ENCODE results near the gene TNIP1.
A peak's percentile ranks its signal among the peaks of the same experiment; 100 is the strongest.

TNIP1 gene

GRCh38 chr5:151022511-151023018 lies 58.3 kb downstream of the TNIP1 start:
- no peak for DNase-seq (ENCODE audit: low spot score)

GRCh38 chr5:151021746-151022145 lies 59.1 kb downstream of the TNIP1 start:
- no peak for DNase-seq (ENCODE audit: low spot score)

- peak; percentile 39 for DNase-seq (ENCODE audit: low spot score)
Observed at GRCh38 chr5:151020304-151021110, 60.3 kb downstream of the TNIP1 start, which contains the start of gene GPX3. Gene GPX3 (plus strand): TSS chr5:151020591. CDS start chr5:151020655, 64 bp downstream.

GRCh38 chr5:151019331-151019730 lies 61.5 kb downstream of the TNIP1 start:
- no peak for DNase-seq (ENCODE audit: low spot score)

GRCh38 chr5:151018846-151019245 lies 62.0 kb downstream of the TNIP1 start:
- no peak for DNase-seq (ENCODE audit: low spot score)

- DNase-seq (ENCODE audit: low spot score): no peak
Observed at GRCh38 chr5:151017897-151018296, 62.9 kb downstream of the TNIP1 start.

- no peak for DNase-seq (ENCODE audit: low spot score)
Observed at GRCh38 chr5:151016700-151017099, 64.1 kb downstream of the TNIP1 start.

- no peak for DNase-seq (ENCODE audit: low spot score)
Observed at GRCh38 chr5:151015974-151016587, 64.8 kb downstream of the TNIP1 start.

- DNase-seq (ENCODE audit: low spot score): no peak
Observed at GRCh38 chr5:151014680-151015343, 66.0 kb downstream of the TNIP1 start.

- DNase-seq (ENCODE audit: low spot score): no peak
Observed at GRCh38 chr5:151012862-151013261, 68.0 kb downstream of the TNIP1 start.

GRCh38 chr5:151008906-151009305 lies 71.9 kb downstream of the TNIP1 start:
- DNase-seq (ENCODE audit: low spot score): no peak

GRCh38 chr5:151008210-151008491 lies 72.7 kb downstream of the TNIP1 start:
- DNase-seq (ENCODE audit: low spot score): no peak

GRCh38 chr5:151007430-151008209 lies 73.2 kb downstream of the TNIP1 start:
- DNase-seq (ENCODE audit: low spot score): no peak

- DNase-seq (ENCODE audit: low spot score): no peak
Observed at GRCh38 chr5:151006704-151007334, 74.0 kb downstream of the TNIP1 start.

GRCh38 chr5:151005950-151006576 lies 74.8 kb downstream of the TNIP1 start:
- peak; percentile 63 for DNase-seq (ENCODE audit: low spot score)

- peak; percentile 31 for DNase-seq (ENCODE audit: low spot score)
Observed at GRCh38 chr5:151005187-151005949, 75.5 kb downstream of the TNIP1 start.

GRCh38 chr5:151004499-151004898 lies 76.3 kb downstream of the TNIP1 start:
- no peak for DNase-seq (ENCODE audit: low spot score)

- DNase-seq (ENCODE audit: low spot score): no peak
Observed at GRCh38 chr5:151003503-151003860, 77.4 kb downstream of the TNIP1 start.

GRCh38 chr5:151002681-151003502 lies 77.9 kb downstream of the TNIP1 start:
- no peak for DNase-seq (ENCODE audit: low spot score)

- peak; percentile 41 for DNase-seq (ENCODE audit: low spot score)
Observed at GRCh38 chr5:151002250-151002649, 78.6 kb downstream of the TNIP1 start.
